ENCODE measurements around the gene PSMC1.

The PSMC1 gene

GRCh38 chr14:90272523-90272922 is 16.2 kb downstream of the PSMC1 start:
- Mint-ChIP-seq H3K4me3 (no peak overlapping the region), H3K36me3 (peaks cover 7% of the 10 kb centered on the region), H3K4me1 (peaks cover 19% of the 10 kb centered on the region), H3K9me3 (no peaks in the 10 kb centered on the region), H3K27ac (no peak overlapping the region), H3K27me3 (no peaks in the 10 kb centered on the region)

DNA sequence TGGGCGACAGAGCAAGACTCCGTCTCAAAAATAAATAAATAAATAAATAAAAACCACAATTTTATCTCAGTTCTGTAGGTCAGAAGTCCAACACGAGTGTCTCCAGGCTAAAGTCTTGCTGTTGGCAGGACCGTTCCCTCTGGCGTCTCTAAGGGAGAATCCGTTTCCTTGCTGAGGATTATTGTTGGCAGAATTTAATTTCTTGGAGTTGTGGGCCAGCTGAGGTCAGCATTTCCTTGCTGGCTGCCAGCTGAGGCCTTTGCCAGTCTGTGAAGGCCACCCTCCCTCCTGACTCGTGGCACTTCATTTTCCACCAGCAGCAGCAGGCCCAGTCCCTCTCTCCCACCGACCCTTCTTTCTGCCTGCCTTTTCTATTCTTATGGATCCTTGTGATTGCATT is 17.2 kb downstream of the PSMC1 start:
- Mint-ChIP-seq H3K4me3 (no peak overlapping the region), H3K27ac (peak overlapping the region; percentile 32), H3K36me3 (peaks cover 7% of the 10 kb centered on the region), H3K9me3 (no peaks in the 10 kb centered on the region), H3K4me1 (peaks cover 19% of the 10 kb centered on the region), H3K27me3 (no peaks in the 10 kb centered on the region)

DNA sequence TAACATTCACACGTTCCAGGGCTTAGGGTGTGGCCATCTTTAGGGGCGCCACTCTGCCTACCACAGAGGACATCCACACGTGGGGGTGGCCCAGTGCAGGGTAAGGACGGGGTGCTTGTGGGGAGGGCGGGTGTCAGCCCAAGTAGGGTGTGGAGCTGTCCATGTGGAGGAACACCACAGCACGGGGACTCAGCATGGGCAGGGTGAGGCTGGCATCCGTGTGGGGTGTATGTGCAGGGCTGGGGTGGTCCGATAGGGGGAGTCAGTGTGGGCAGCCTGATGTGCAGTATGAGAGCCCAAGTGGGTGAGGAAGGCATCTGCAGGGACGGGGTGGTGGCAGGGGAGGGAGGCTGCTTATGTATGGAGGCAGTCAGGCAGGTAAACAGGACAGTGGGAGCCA is 17.7 kb downstream of the PSMC1 start:
- H3K27ac Mint-ChIP-seq = peak overlapping the region; percentile 76

GRCh38 chr14:90274808-90275457 is 18.6 kb downstream of the PSMC1 start:
- H3K4me1 Mint-ChIP-seq = peaks cover 19% of the 10 kb centered on the region
- H3K36me3 Mint-ChIP-seq = peaks cover 5% of the 10 kb centered on the region
- H3K9me3 Mint-ChIP-seq = no peaks in the 10 kb centered on the region
- no peaks in the 10 kb centered on the region for H3K27me3 Mint-ChIP-seq
- H3K4me3 Mint-ChIP-seq = peak overlapping the region; percentile 33
- peak overlapping the region; percentile 94 for H3K27ac Mint-ChIP-seq

More for the DNA sequence above, 17.7 kb downstream of the PSMC1 start:
- Mint-ChIP-seq H3K4me3 (no peak overlapping the region), H3K27me3 (no peaks in the 10 kb centered on the region), H3K9me3 (no peaks in the 10 kb centered on the region), H3K36me3 (peaks cover 7% of the 10 kb centered on the region), H3K4me1 (peaks cover 19% of the 10 kb centered on the region)

DNA sequence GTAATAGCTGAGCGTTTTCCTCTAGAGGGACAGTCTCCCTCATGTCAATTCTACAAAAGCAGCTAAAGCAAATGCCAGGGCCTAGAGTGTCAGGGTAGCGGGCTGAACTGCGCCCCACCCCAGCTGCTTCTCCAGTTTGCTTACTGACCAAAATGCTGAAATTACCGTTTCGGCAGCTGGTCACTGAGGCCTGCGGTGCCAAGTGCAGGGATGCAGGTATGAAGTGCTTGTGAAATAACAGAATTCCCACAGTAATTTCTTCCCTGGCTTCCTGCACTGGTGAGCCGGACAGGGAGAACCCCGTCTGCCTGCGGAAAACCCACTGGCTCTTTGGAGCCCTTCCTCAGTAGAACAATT is 19.1 kb downstream of the PSMC1 start:
- Mint-ChIP-seq H3K4me3 (peak overlapping the region; percentile 33), H3K27ac (peak overlapping the region; percentile 94), H3K27me3 (no peaks in the 10 kb centered on the region), H3K4me1 (peaks cover 19% of the 10 kb centered on the region), H3K36me3 (peaks cover 5% of the 10 kb centered on the region), H3K9me3 (no peaks in the 10 kb centered on the region)

DNA sequence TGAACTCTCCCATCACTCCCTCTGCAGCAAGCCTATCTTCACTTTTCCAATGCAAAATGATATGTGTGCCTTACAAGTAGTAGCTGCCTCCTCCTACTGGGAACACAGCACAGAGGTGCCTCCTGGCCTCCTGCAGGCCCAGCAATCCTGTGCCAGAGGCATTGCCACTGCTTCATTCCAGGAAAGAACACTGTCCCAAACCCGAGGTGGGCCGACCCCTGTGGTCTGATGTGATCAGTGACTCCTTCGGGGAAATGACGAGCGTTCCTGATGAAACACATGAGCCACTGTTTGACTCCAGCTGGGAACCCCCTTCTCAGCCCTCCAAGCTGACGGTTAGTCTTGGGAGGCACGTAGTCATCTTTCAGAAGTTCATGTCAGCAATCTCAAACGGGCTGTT is 19.5 kb downstream of the PSMC1 start:
- no peaks in the 10 kb centered on the region for H3K27me3 Mint-ChIP-seq
- H3K4me1 Mint-ChIP-seq = peaks cover 19% of the 10 kb centered on the region
- H3K9me3 Mint-ChIP-seq = no peaks in the 10 kb centered on the region
- peak overlapping the region; percentile 17 for H3K27ac Mint-ChIP-seq
- H3K4me3 Mint-ChIP-seq = no peak overlapping the region
- H3K36me3 Mint-ChIP-seq = peaks cover 5% of the 10 kb centered on the region

GRCh38 chr14:90276646-90277367 is 20.5 kb downstream of the PSMC1 start:
- Mint-ChIP-seq H3K4me3 (no peak overlapping the region), H3K27me3 (no peaks in the 10 kb centered on the region)

GRCh38 chr14:90277581-90278198 is 21.3 kb downstream of the PSMC1 start:
- peaks cover 5% of the 10 kb centered on the region for H3K36me3 Mint-ChIP-seq
- peaks cover 19% of the 10 kb centered on the region for H3K4me1 Mint-ChIP-seq
- H3K4me3 Mint-ChIP-seq = no peak overlapping the region
- no peaks in the 10 kb centered on the region for H3K27me3 Mint-ChIP-seq
- no peaks in the 10 kb centered on the region for H3K9me3 Mint-ChIP-seq
- peak overlapping the region; percentile 23 for H3K27ac Mint-ChIP-seq

More at GRCh38 chr14:90276646-90277367, 20.5 kb downstream of the PSMC1 start:
- Mint-ChIP-seq H3K9me3 (no peaks in the 10 kb centered on the region), H3K4me1 (peaks cover 19% of the 10 kb centered on the region), H3K36me3 (peaks cover 5% of the 10 kb centered on the region), H3K27ac (peak overlapping the region; percentile 83)

- H3K36me3 Mint-ChIP-seq = peaks cover 5% of the 10 kb centered on the region
- no peak overlapping the region for H3K4me3 Mint-ChIP-seq
- no peak overlapping the region for H3K27ac Mint-ChIP-seq
- H3K4me1 Mint-ChIP-seq = peaks cover 19% of the 10 kb centered on the region
- H3K27me3 Mint-ChIP-seq = no peaks in the 10 kb centered on the region
- no peaks in the 10 kb centered on the region for H3K9me3 Mint-ChIP-seq
These were observed 22.1 kb downstream of the PSMC1 start for GRCh38 chr14:90278199-90279175.

DNA sequence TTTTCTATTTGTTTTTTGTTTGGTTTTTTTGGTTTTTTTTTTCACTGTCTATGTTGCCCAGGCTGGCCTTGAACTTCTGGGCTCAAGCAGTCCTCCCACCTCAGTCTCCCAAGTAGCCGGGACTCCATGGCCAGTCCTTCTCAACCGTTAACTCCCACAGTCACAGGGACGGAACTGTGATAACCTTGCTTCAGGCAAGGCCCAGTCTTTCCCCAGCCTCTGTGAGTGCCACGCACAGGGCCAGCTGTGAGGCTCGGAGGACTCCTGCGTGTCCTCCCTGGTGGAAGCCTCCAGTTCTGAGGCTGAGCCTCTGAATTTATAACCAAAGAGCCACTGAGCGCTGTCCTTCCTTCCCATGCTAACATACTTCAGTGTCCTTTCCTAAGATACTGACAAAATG is 23.7 kb downstream of the PSMC1 start:
- Mint-ChIP-seq H3K36me3 (peaks cover 5% of the 10 kb centered on the region), H3K4me1 (peaks cover 12% of the 10 kb centered on the region), H3K27me3 (no peaks in the 10 kb centered on the region), H3K9me3 (no peaks in the 10 kb centered on the region), H3K4me3 (no peak overlapping the region), H3K27ac (no peak overlapping the region)

GRCh38 chr14:90281261-90281660 is 24.9 kb downstream of the PSMC1 start:
- Mint-ChIP-seq H3K27me3 (no peaks in the 10 kb centered on the region), H3K4me3 (no peak overlapping the region), H3K4me1 (peaks cover 4% of the 10 kb centered on the region), H3K27ac (no peak overlapping the region), H3K9me3 (no peaks in the 10 kb centered on the region), H3K36me3 (peaks cover 8% of the 10 kb centered on the region)

GRCh38 chr14:90281756-90282155 is 25.4 kb downstream of the PSMC1 start:
- no peaks in the 10 kb centered on the region for H3K4me1 Mint-ChIP-seq
- no peak overlapping the region for H3K27ac Mint-ChIP-seq
- no peaks in the 10 kb centered on the region for H3K9me3 Mint-ChIP-seq
- H3K27me3 Mint-ChIP-seq = no peaks in the 10 kb centered on the region
- H3K4me3 Mint-ChIP-seq = no peak overlapping the region
- peaks cover 5% of the 10 kb centered on the region for H3K36me3 Mint-ChIP-seq

DNA sequence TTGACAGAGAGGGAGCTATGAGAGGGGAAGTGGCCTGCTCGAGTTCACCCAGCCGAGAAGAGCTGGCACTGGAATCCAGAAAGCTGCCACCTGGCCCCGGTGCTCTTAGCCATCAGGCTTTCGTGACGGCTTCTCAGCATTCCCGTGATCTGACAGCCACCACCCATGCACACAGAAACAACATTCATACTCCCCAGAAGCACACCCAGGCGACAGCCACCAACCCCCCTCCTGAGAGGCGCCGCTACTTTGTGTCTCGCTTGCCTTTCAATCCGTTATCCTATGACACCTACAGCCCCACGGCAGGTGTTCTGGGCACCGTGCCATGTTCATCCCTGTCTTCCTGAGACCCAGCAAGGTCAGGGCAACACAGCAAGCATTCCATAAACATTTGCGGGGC is 31.4 kb downstream of the PSMC1 start:
- H3K4me3 Mint-ChIP-seq = no peak overlapping the region
- no peaks in the 10 kb centered on the region for H3K27me3 Mint-ChIP-seq
- H3K9me3 Mint-ChIP-seq = no peaks in the 10 kb centered on the region
- no peak overlapping the region for H3K27ac Mint-ChIP-seq
- peaks cover 5% of the 10 kb centered on the region for H3K36me3 Mint-ChIP-seq
- no peaks in the 10 kb centered on the region for H3K4me1 Mint-ChIP-seq

DNA sequence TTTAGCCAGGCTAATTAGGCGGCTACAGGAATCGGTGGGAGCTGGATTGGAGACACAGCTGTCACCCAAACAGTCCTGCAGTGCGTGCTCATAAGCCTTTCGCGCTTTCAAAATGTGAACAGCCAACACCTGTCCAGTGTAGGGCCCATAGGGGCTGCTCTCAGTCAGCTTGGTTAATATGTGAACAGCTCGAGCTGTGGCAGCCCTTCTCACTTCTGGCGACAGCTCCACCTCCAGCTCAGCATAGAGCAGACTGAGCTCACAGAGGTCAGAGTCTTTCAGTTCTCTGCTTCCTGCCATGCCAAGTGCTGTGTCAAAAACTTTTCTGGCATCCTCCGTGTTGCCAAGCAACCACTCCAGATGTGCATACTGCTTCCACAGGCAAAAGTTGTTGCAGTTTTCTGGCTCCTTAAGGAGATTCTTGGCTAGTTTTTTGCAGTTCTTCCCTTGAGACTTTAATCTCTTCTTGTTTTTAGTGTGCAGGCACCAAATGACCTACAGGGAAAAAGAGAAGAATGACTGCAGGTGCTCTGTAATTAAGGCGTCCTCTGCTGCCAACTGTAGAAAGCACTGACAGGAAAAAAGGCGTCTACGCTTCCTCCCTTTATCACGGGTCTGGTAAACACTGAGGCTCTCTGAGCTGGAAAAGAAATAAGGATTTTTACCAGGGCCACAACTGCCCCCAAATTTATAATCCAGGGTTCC is 32.5 kb downstream of the PSMC1 start:
- no peak overlapping the region for H3K27ac Mint-ChIP-seq
- H3K4me3 Mint-ChIP-seq = no peak overlapping the region
- H3K27me3 Mint-ChIP-seq = no peaks in the 10 kb centered on the region
- H3K4me1 Mint-ChIP-seq = no peaks in the 10 kb centered on the region
- no peaks in the 10 kb centered on the region for H3K9me3 Mint-ChIP-seq
- peaks cover 4% of the 10 kb centered on the region for H3K36me3 Mint-ChIP-seq

All from activated naive CD4-positive, alpha-beta T cell treated with anti-CD3 and anti-CD28 coated beads, Interleukin-2, amount 50 U/mL, for 24 hours (primary cell).